Stimulated activated CD4-positive, alpha-beta T cell treated with anti-CD3 and anti-CD28 coated beads, Interleukin-4, amount 100 ng/mL, for 48 hours (primary cell): ENCODE data around the gene INPP1.
"Not testable (repeated sequence)": the region's sequence is repeated elsewhere in the genome, so short reads cannot be mapped to it uniquely, and the experiment has no call there.

Experiments
- DNase-seq, 2 donors: peaks; one replicate each; pipeline ENCODE4 v3.0.0-alpha.2; 2020; ENCODE audit warnings: low read depth in 2 of 2

INPP1 gene

GRCh38 chr2:190333928-190334327 lies 9.5 kb upstream of the INPP1 start:
- no peak for DNase-seq

- DNase-seq: no peak
These were observed 8.7 kb upstream of the INPP1 start for GRCh38 chr2:190334479-190335224.

- no peak for DNase-seq
These were observed 8.2 kb upstream of the INPP1 start for GRCh38 chr2:190335225-190335559.

- not testable (repeated sequence) for DNase-seq
These were observed 7.8 kb upstream of the INPP1 start for GRCh38 chr2:190335584-190335983.

- DNase-seq: no peak
These were observed 7.0 kb upstream of the INPP1 start for GRCh38 chr2:190336420-190336819.

GRCh38 chr2:190338453-190338852 lies 4.9 kb upstream of the INPP1 start:
- no peak for DNase-seq

- no peak for DNase-seq
These were observed 4.0 kb upstream of the INPP1 start for GRCh38 chr2:190339394-190339793.

GRCh38 chr2:190340369-190340768 lies 3.0 kb upstream of the INPP1 start:
- DNase-seq: no peak

GRCh38 chr2:190342611-190343010 lies 778 bp upstream of the INPP1 start:
- no peak for DNase-seq

- no peak for DNase-seq
These were observed 277 bp upstream of the INPP1 start for GRCh38 chr2:190343089-190343535.

GRCh38 chr2:190344276-190344827 lies 963 bp downstream of the INPP1 start:
- DNase-seq: no peak

- DNase-seq: no peak
These were observed 7.0 kb downstream of the INPP1 start for GRCh38 chr2:190350371-190350770.

- DNase-seq: no peak
These were observed 8.6 kb downstream of the INPP1 start for GRCh38 chr2:190351955-190352354.

- DNase-seq: no peak
These were observed 9.5 kb downstream of the INPP1 start for GRCh38 chr2:190352668-190353536.

- no peak for DNase-seq
These were observed 10.1 kb downstream of the INPP1 start for GRCh38 chr2:190353537-190353899.

- DNase-seq: no peak
These were observed 10.8 kb downstream of the INPP1 start for GRCh38 chr2:190354003-190354690.

- no peak for DNase-seq
These were observed 12.7 kb downstream of the INPP1 start for GRCh38 chr2:190355968-190356644.

- DNase-seq: no peak
These were observed 14.2 kb downstream of the INPP1 start for GRCh38 chr2:190357600-190357999.

GRCh38 chr2:190358655-190359448 lies 15.5 kb downstream of the INPP1 start:
- not testable (repeated sequence) for DNase-seq

- no peak for DNase-seq
These were observed 17.2 kb downstream of the INPP1 start for GRCh38 chr2:190360561-190360960.

- no peak for DNase-seq
These were observed 17.6 kb downstream of the INPP1 start for GRCh38 chr2:190360965-190361364.
